Naive B cell (primary cell): Measurements from ENCODE around the gene MAPK8IP1. TPM values are rescaled to one million over a fixed set of nuclear protein-coding genes. Genes with fewer than 3 reads are reported as not detected.
"Not testable (repeated sequence)": the region's sequence is repeated elsewhere in the genome, so short reads cannot be mapped to it uniquely, and the experiment has no call there.

Source experiments
- ATAC-seq, 2 donors: fragments of 150-1000 bp; cut with Tn5 transposase; 2 replicates each; pipeline ENCODE4 v1.10.0; 2021; ENCODE audit warnings: low read depth in 2 of 2, mild to moderate bottlenecking in 2 of 2, moderate library complexity in 2 of 2
- DNase-seq: peaks from one replicate; pipeline ENCODE4 v3.0.0; 2022
- H3K27ac Mint-ChIP-seq, 6 donors: one replicate each; pipeline ENCODE4 v1.8.0; 2020 to 2022; ENCODE audit warnings: mild to moderate bottlenecking in 6 of 6, mixed read lengths in 6 of 6, moderate library complexity in 5 of 6, inconsistent platforms in 2 of 6
- H3K27me3 Mint-ChIP-seq, 3 donors: one replicate each; pipeline ENCODE4 v1.8.0; 2021 to 2022; ENCODE audit warnings: mixed read lengths in 3 of 3, mild to moderate bottlenecking in 1 of 3
- H3K36me3 Mint-ChIP-seq, 2 donors: one replicate each; pipeline ENCODE4 v1.8.0; 2020 to 2022; ENCODE audit warnings: mixed read lengths in 2 of 2, inconsistent platforms in 1 of 2, mild to moderate bottlenecking in 1 of 2
- H3K4me1 Mint-ChIP-seq, 3 donors: one replicate each; pipeline ENCODE4 v1.8.0; 2020 to 2022; ENCODE audit warnings: mixed read lengths in 3 of 3, inconsistent platforms in 1 of 3, mild to moderate bottlenecking in 1 of 3, moderate library complexity in 1 of 3
- H3K4me3 Mint-ChIP-seq, 8 donors: one replicate each; pipeline ENCODE4 v1.8.0; 2020 to 2022; ENCODE audit warnings: mild to moderate bottlenecking in 8 of 8, mixed read lengths in 8 of 8, moderate library complexity in 8 of 8, inconsistent platforms in 2 of 8
- H3K9me3 Mint-ChIP-seq, 7 donors: one replicate each; pipeline ENCODE4 v1.8.0; 2020 to 2022; ENCODE audit warnings: mixed read lengths in 7 of 7, mild to moderate bottlenecking in 5 of 7, inconsistent platforms in 2 of 7, moderate library complexity in 1 of 7
- polyA plus RNA-seq, 6 donors: library from polyadenylated mRNA; unstranded; fragments of 300-500 nt; fragmentation: Illumina TruSeq; gene quantifications; one replicate each; pipeline ENCODE4 v1.2.3, GENCODE V29; 2021; ENCODE audit warnings: low read depth in 6 of 6

MAPK8IP1 gene
- polyA plus RNA-seq, 6 donors from 2014 or later: 0.12 to 0.35 (median 0.20) TPM; not detected in 1

DNA sequence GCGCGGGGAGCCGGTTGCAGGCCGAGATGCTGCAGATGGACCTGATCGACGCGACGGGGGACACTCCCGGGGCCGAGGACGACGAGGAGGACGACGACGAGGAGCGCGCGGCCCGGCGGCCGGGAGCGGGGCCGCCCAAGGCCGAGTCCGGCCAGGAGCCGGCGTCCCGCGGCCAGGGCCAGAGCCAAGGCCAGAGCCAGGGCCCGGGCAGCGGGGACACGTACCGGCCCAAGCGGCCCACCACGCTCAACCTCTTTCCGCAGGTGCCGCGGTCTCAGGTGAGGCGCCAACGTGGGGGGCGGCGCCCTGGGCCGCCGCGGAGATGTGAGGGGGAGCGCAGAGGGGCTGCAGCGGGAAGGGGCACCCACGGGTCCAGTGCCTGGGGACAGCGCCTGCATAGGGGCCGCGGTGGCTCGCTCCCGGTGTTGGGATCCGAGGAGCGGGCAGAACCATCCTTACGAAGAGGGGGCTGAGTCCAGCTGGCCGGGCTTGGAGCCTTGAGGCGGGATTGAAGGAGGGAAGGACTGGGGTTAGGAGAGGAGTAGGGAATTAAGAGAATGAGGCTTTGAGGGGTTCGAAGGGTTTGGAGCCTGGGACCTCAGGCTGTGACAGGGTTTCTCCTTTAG lies 14.8 kb downstream of the MAPK8IP1 start:
- not testable (repeated sequence) for H3K9me3 Mint-ChIP-seq, H3K36me3 Mint-ChIP-seq, DNase-seq, ATAC-seq
- peaks cover 14 to 20% (median 17%) of the 10 kb centered on the region in 3 donors for H3K4me1 Mint-ChIP-seq
- H3K4me3 Mint-ChIP-seq: peak overlapping the region; percentile 61 to 87 (median 78)
- peaks cover 0 to 32% (median 10%) of the 10 kb centered on the region in 3 donors for H3K27me3 Mint-ChIP-seq
- H3K27ac Mint-ChIP-seq: peak overlapping the region in 5 of 6 donors; percentile 53 to 88 (median 80)

DNA sequence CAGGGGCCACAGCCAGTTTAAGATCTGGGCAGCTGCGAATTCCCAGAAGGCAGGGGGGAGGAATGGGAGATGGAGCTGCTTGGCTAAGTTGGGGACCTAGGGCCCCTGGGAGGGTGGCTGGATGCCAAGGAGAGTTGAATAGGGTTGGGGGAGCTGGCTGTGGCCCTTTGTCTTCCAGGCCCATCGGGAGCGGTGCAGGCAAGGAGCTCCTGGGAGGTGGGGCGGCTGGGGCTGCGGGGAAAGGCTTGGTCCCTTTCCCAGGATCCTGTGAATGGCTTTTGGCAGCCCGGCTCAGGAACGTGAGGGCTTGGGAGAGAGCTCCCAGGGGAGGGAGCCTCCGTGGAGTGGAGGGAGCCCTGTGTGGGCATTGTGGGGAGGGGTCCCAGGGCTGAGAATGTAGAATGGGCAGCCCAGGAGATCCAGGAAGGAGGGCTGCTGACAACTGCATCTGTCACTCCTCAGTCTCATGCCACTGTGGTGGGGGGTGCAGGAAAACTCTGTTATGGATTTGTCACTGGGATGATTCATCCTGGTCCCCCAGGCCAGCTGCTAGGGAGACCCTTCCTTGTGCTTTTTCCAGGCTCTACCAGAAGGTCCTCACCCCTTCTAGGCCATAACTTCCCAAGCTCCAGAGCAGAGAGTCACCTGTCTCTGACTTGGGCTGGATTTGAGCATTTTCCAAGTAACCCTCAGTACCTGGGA lies 15.6 kb downstream of the MAPK8IP1 start:
- H3K9me3 Mint-ChIP-seq: no peaks in the 10 kb centered on the region
- H3K4me1 Mint-ChIP-seq: peaks cover 14 to 23% (median 17%) of the 10 kb centered on the region in 3 donors
- ATAC-seq: no peak
- H3K36me3 Mint-ChIP-seq: no peaks in the 10 kb centered on the region
- peak overlapping the region; percentile 61 to 87 (median 78) for H3K4me3 Mint-ChIP-seq
- peaks cover 0 to 24% (median 9%) of the 10 kb centered on the region in 3 donors for H3K27me3 Mint-ChIP-seq
- H3K27ac Mint-ChIP-seq: peak overlapping the region in 5 of 6 donors; percentile 27 to 81 (median 73)
- no peak for DNase-seq

DNA sequence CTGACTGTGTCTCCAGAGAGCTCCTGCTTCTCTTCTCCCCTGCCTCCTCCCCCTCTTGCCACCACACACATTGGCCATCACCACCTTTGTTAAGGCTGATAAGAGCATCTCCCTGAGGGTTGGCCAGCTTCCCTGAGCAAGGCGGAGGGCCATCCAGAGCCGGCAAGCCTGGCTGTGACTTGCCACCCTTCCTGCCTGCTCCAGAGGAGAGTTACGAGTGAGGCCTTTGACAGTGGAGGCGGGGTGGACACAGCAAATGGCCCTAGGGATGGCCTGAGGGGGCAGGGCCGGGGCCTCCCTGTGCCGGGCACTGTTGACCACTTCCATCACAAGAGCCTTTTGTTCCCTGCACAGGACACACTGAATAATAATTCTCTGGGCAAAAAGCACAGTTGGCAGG lies 16.2 kb downstream of the MAPK8IP1 start:
- Mint-ChIP-seq H3K9me3 (no peaks in the 10 kb centered on the region), H3K27me3 (peaks cover 0 to 20% (median 9%) of the 10 kb centered on the region in 3 donors), H3K4me1 (peaks cover 17 to 29% (median 21%) of the 10 kb centered on the region in 3 donors), H3K36me3 (no peaks in the 10 kb centered on the region), H3K4me3 (peak overlapping the region; percentile 25 to 87 (median 75)), H3K27ac (peak overlapping the region in 2 of 6 donors; percentile 41 to 56)
- DNase-seq: no peak
- no peak for ATAC-seq

DNA sequence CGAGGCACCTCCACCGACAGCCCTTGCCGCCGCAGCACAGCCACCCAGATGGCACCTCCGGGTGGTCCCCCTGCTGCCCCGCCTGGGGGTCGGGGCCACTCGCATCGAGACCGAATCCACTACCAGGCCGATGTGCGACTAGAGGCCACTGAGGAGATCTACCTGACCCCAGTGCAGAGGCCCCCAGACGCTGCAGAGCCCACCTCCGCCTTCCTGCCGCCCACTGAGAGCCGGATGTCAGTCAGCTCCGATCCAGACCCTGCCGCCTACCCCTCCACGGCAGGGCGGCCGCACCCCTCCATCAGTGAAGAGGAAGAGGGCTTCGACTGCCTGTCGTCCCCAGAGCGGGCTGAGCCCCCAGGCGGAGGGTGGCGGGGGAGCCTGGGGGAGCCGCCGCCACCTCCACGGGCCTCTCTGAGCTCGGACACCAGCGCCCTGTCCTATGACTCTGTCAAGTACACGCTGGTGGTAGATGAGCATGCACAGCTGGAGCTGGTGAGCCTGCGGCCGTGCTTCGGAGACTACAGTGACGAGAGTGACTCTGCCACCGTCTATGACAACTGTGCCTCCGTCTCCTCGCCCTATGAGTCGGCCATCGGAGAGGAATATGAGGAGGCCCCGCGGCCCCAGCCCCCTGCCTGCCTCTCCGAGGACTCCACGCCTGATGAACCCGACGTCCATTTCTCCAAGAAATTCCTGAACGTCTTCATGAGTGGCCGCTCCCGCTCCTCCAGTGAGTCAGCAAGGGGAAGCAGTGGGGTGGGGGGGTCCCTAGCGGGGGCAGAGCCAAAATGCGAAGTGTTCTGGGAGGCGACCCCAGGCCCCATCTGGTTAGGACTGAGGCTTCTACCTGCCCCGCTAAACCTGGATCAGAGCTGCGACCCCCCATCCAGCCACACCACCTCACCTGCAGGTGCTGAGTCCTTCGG lies 17.3 kb downstream of the MAPK8IP1 start:
- H3K4me3 Mint-ChIP-seq: peak overlapping the region in 1 of 8 donors; percentile 21
- no peaks in the 10 kb centered on the region for H3K9me3 Mint-ChIP-seq
- no peaks in the 10 kb centered on the region for H3K36me3 Mint-ChIP-seq
- H3K27me3 Mint-ChIP-seq: peaks cover 0 to 18% (median 6%) of the 10 kb centered on the region in 3 donors
- ATAC-seq (no peak), DNase-seq (no peak)
- H3K27ac Mint-ChIP-seq: peak overlapping the region in 1 of 6 donors; percentile 57
- peaks cover 20 to 30% (median 21%) of the 10 kb centered on the region in 3 donors for H3K4me1 Mint-ChIP-seq

DNA sequence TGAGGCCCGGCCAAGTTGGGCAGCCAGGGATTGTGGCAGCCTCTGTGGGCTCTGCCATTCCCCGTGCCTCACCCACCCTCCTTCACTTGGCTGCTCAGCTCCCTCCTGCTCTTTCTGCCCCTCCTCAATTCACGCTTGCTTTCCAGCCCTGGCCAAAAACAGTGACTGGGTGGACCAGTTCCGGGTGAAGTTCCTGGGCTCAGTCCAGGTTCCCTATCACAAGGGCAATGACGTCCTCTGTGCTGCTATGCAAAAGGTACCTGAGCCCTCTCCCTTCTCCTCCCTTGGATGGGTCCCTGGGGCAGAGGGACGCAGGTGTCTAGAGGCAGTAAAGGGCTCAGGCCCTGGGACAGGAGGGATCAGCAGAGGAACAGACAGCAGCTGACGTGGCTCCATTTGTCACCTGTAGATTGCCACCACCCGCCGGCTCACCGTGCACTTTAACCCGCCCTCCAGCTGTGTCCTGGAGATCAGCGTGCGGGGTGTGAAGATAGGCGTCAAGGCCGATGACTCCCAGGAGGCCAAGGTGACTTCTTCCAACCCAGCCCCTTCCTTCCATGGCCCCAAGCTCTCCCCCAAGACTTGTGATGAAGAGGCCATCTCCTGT lies 19.0 kb downstream of the MAPK8IP1 start:
- Mint-ChIP-seq H3K27ac (peak overlapping the region in 2 of 6 donors; percentile 52 to 57), H3K27me3 (peaks cover 0 to 7% (median 0%) of the 10 kb centered on the region in 3 donors), H3K4me1 (peaks cover 16 to 30% (median 19%) of the 10 kb centered on the region in 3 donors), H3K36me3 (no peaks in the 10 kb centered on the region), H3K4me3 (peak overlapping the region in 2 of 8 donors; percentile 47 to 64), H3K9me3 (no peaks in the 10 kb centered on the region)
- ATAC-seq (no peak), DNase-seq (no peak)

DNA sequence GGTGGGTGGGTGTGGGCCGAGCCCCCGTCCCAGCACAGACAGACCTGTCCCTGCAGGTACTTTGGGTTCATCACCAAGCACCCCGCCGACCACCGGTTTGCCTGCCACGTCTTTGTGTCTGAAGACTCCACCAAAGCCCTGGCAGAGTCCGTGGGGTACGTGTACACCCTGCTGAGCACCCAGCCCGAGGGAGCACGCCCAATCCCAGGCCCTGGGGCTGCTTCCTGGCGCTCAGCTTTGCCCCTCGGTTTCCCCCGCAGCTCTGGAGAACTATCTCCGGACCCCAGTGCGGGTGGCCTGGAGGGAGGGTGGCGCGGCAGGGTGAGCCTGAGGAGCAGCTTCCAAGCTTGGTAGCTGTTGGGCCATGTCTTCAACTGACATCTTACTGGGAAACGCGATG lies 19.6 kb downstream of the MAPK8IP1 start:
- peaks cover 15 to 26% (median 15%) of the 10 kb centered on the region in 3 donors for H3K4me1 Mint-ChIP-seq
- DNase-seq: no peak
- H3K27ac Mint-ChIP-seq: no peak overlapping the region
- H3K27me3 Mint-ChIP-seq: peaks cover 0 to 7% (median 0%) of the 10 kb centered on the region in 3 donors
- no peak for ATAC-seq
- H3K9me3 Mint-ChIP-seq: no peaks in the 10 kb centered on the region
- H3K36me3 Mint-ChIP-seq: no peaks in the 10 kb centered on the region
- peak overlapping the region in 1 of 8 donors; percentile 12 for H3K4me3 Mint-ChIP-seq

DNA sequence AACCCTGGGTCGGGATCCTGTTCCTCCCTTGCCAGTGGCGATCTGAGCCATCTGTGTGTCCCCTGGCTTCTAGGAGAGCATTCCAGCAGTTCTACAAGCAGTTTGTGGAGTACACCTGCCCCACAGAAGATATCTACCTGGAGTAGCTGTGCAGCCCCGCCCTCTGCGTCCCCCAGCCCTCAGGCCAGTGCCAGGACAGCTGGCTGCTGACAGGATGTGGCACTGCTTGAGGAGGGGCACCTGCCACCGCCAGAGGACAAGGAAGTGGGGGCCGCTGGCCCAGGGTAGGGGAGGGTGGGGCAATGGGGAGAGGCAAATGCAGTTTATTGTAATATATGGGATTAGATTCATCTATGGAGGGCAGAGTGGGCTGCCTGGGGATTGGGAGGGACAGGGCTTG lies 20.1 kb downstream of the MAPK8IP1 start:
- H3K9me3 Mint-ChIP-seq, H3K36me3 Mint-ChIP-seq, DNase-seq, H3K27me3 Mint-ChIP-seq: not testable (repeated sequence)
- Mint-ChIP-seq H3K4me3 (peak overlapping the region in 1 of 8 donors; percentile 12), H3K4me1 (peaks cover 14 to 23% (median 14%) of the 10 kb centered on the region in 3 donors), H3K27ac (peak overlapping the region in 1 of 6 donors; percentile 75)
- peak; percentile 11 to 21 for ATAC-seq

DNA sequence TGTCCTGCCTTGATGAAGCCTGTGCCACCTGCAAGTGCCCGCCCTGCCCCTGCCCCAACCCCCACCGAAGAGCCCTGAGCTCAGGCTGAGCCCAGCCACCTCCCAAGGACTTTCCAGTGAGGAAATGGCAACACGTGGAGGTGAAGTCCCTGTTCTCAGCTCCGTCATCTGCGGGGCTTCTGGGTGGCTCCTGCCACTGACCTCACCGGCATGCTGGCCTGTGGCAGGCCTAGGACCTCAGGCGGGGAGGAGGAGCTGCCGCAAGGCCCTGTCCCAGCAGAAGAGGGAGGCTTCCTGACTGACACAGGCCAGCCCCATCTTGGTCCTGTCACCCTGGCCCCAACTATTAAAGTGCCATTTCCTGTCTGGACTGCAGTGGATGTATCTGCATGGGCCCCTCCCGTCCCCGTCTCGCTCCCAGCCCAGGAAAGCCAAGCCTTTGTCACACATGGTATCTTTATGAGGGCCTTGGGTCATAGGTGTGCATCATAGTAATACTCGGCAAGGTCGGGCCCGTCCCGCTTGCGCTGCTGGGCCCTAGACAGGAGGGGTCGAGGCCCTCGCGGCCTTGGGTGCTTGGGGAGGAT lies 20.7 kb downstream of the MAPK8IP1 start:
- peak in 1 of 2 donors; percentile 8 for ATAC-seq
- no peak for DNase-seq
- Mint-ChIP-seq H3K27ac (peak overlapping the region in 2 of 6 donors; percentile 63 to 82), H3K27me3 (no peaks in the 10 kb centered on the region), H3K9me3 (no peaks in the 10 kb centered on the region), H3K4me3 (no peak overlapping the region), H3K4me1 (peaks cover 10 to 19% (median 11%) of the 10 kb centered on the region in 3 donors), H3K36me3 (peaks cover 0 to 4% of the 10 kb centered on the region in 2 donors)

DNA sequence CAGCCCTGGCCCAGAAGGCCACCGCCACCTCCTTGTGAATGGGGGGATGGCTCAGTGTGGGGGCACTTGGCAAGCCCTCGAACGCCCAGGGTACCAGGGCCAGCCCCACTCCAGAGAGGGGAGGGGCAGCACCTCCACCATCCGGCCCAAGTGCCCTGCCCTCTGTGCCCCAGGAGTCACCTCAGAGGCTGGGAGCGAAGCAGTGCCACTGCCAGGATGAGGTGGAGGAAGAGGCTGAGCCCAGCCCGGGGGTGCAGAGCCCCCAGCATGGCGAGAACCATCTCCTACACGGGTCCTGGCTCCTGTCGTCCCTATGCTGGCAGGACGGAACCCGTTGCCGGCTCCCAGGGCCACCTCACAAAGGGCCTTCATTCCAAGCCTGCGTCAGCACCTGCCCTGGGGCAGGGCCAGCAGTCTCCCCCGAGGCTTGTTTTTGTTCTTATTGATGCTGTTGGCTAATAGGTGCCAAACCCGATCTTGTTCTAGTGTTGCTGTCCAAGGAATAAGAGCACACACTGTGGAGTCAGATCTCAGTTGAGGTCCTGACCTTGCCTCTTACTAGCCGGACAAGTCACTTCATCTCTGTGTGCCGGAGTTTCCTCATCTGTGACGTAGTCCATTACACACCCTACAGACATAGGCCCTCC lies 21.6 kb downstream of the MAPK8IP1 start, which contains the start of gene FREY1:
TSS of gene FREY1 (minus strand) at position 307 of the 647 bp plus-strand sequence. CDS start at position 281, 26 bp downstream.
- peak within 1 kb of the TSS in 1 of 8 donors; percentile 15 for H3K4me3 Mint-ChIP-seq
- ATAC-seq (no peak), DNase-seq (no peak)
- no peaks in the 10 kb centered on the region for H3K9me3 Mint-ChIP-seq
- peaks cover 0 to 7% of the 10 kb centered on the region in 2 donors for H3K36me3 Mint-ChIP-seq
- H3K27ac Mint-ChIP-seq: peak within 1 kb of the TSS in 3 of 6 donors; percentile 63 to 82 (median 80)
- H3K4me1 Mint-ChIP-seq: peaks cover 10 to 19% (median 11%) of the 10 kb centered on the region in 3 donors
- no peaks in the 10 kb centered on the region for H3K27me3 Mint-ChIP-seq

DNA sequence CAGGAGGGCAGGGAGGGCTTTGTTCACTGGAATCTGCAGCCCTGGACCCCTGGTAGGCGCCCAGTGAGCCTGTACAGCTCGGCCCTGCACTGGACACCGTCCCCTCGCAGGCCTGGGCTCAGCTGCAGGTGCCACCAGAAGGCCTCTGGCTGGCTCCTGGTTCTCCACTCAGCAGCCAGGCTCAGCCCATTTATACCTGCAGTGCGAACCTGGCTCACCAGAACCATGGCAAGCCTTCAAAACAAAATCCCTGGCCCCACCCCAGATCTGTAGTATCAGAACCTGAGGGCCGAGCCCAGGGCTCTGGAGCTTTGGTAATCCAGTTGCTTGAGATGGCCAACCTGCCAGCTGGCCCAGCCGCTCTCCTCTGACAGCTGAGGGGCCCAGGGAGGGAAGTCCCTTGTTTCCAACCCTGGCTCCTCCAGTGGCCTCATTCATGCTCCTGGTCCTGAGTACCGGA lies 22.5 kb downstream of the MAPK8IP1 start:
- H3K4me3 Mint-ChIP-seq: no peak overlapping the region
- H3K27me3 Mint-ChIP-seq: no peaks in the 10 kb centered on the region
- no peak for ATAC-seq
- no peaks in the 10 kb centered on the region for H3K9me3 Mint-ChIP-seq
- DNase-seq: no peak
- H3K4me1 Mint-ChIP-seq: peaks cover 10 to 19% (median 11%) of the 10 kb centered on the region in 3 donors
- H3K36me3 Mint-ChIP-seq: peaks cover 0 to 7% of the 10 kb centered on the region in 2 donors
- H3K27ac Mint-ChIP-seq: peak overlapping the region in 2 of 6 donors; percentile 34 to 41

DNA sequence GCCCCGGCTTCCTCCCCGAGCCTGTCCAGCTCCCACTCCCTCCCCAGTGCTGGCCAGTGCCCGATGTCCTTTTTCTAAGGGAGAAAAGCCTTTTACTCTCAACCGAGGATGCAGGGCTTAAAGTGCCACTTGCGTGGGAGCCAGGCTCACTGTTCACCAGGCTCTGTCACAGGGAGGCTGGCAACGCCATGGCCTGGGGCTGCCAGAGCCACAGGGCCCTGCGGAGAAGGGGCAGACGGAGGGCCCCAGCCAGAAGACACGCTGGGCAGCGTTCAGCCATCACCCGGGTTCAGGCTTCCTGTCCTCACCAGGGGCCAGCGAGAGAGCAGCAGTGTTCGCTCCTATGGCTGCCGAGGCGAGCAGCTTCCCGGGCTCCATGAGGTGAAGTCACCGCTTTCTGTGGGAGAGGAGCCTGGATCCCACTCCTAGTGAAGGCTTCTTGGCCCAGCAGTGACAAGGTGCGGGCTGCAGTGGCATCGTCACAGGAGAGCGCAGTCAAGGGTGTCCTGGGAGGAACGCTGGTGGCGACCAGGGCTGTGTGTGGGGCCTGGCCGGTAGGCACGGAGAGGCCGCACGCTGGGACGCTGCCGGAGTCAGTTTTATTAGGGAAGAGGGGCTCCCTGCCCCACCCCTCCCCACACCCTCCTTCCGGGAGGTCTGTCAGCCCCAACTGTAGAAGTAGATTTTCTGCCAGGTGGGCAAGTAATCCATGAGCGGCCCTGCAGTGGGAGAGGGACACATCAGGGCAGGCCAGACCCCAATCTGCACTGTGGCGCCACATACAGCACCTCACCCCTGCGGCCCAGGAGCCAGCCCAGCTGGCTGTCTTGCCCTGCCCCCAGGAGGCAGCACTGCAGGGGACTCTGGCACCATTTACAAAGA lies 24.4 kb downstream of the MAPK8IP1 start:
- ATAC-seq: no peak
- Mint-ChIP-seq H3K4me1 (peaks cover 11 to 24% (median 19%) of the 10 kb centered on the region in 3 donors), H3K4me3 (peak overlapping the region in 1 of 8 donors; percentile 2), H3K36me3 (peaks cover 0 to 12% of the 10 kb centered on the region in 2 donors), H3K27me3 (no peaks in the 10 kb centered on the region), H3K27ac (peak overlapping the region in 1 of 6 donors; percentile 20), H3K9me3 (no peaks in the 10 kb centered on the region)
- no peak for DNase-seq
